Gastrocnemius medialis (tissue), 4 donors: Measurements from ENCODE around the gene RIMBP2. TPM values are rescaled to one million over a fixed set of nuclear protein-coding genes. Genes with fewer than 3 reads are reported as not detected.

Source experiments
- ATAC-seq, 2 donors: fragments of 150-250 bp; one replicate each; pipeline ENCODE4 v1.9.1; 2016
- DNase-seq, 2 donors: peaks; one replicate each; pipeline ENCODE4 v3.0.0-alpha.2; 2019
- H3K27ac ChIP-seq, 4 donors: fragments of 200-600 bp; sonication (generic); 1 replicate in 1 of 4; 2 replicates in 3 of 4; pipeline ENCODE4 v1.5.1; 2016 to 2018; ENCODE audit warnings: mild to moderate bottlenecking in 2 of 4, moderate library complexity in 1 of 4
- H3K27me3 ChIP-seq, 3 donors: fragments of 200-600 bp; sonication (generic) in 2 of 3; 1 replicate in 1 of 3; 2 replicates in 2 of 3; pipeline versions ENCODE4 v1.5.1 to v1.6.0; 2016 to 2019; ENCODE audit warnings: mild to moderate bottlenecking in 1 of 3, moderate library complexity in 1 of 3
- H3K36me3 ChIP-seq, 2 donors: fragments of 200-600 bp; sonication (generic) in 1 of 2; one replicate each; pipeline ENCODE4 v1.5.1; 2017 to 2018
- H3K4me1 ChIP-seq, 2 donors: fragments of 200-600 bp; sonication (generic) in 1 of 2; one replicate each; pipeline ENCODE4 v1.5.1; 2016 to 2017; ENCODE audit warnings: mild to moderate bottlenecking in 2 of 2
- H3K4me3 ChIP-seq, 4 donors: fragments of 200-600 bp; sonication (generic) in 3 of 4; 1 replicate in 1 of 4; 2 replicates in 3 of 4; pipeline ENCODE4 v1.5.1; 2016 to 2019; ENCODE audit warnings: mild to moderate bottlenecking in 2 of 4
- H3K9me3 ChIP-seq, 3 donors: fragments of 200-600 bp; sonication (generic) in 2 of 3; 1 replicate in 1 of 3; 2 replicates in 2 of 3; pipeline ENCODE4 v1.5.1; 2016 to 2019
- POLR2A ChIP-seq, 2 donors: fragments of 450-650 bp; IDR thresholded peaks; one replicate each; pipeline ENCODE4 v1.6.1; 2017; ENCODE audit warnings: antibody characterized with exemption in 2 of 2, mild to moderate bottlenecking in 2 of 2, moderate library complexity in 2 of 2
- in situ Hi-C, 4 donors: fragments of 200-750 bp; cut with MboI; loops; one replicate each; pipeline versions ENCODE4 v1.15.0 to v1.8.0; 2017; ENCODE audit warnings: low sequenced_read_pairs in 4 of 4
- intact Hi-C: fragments of 100-400 bp; cut with DNase I; formaldehyde crosslinking; loops from one replicate; pipeline ENCODE4 v1.15.1; 2023; ENCODE audit warnings: low total_unique reads
- total RNA-seq, 4 donors: library from RNA; depleted of rRNA; stranded (reverse); fragments of >200 nt; gene quantifications; one replicate each; pipeline versions ENCODE4 v1.1.0 to v1.2.3, GENCODE V29; 2016
- TF ChIP-seq, protein P1 (sequence below), 5 experiments: fragments of 450-650 bp in 3 of 5; fragments of 200-600 bp in 2 of 5; sonication (generic) in 2 of 5; IDR thresholded peaks in 4 of 5; conservative IDR thresholded peaks in 1 of 5; 1 replicate in 4 of 5; 2 replicates in 1 of 5; pipeline ENCODE4 v1.5.1; 2016 to 2019; ENCODE audit warnings: antibody characterized with exemption in 5 of 5, mild to moderate bottlenecking in 3 of 5, moderate library complexity in 3 of 5

Gene RIMBP2
- total RNA-seq, 4 donors from 2014 or later: 0.76 to 2.2 (median 1.2) TPM; not detected in 1

DNA sequence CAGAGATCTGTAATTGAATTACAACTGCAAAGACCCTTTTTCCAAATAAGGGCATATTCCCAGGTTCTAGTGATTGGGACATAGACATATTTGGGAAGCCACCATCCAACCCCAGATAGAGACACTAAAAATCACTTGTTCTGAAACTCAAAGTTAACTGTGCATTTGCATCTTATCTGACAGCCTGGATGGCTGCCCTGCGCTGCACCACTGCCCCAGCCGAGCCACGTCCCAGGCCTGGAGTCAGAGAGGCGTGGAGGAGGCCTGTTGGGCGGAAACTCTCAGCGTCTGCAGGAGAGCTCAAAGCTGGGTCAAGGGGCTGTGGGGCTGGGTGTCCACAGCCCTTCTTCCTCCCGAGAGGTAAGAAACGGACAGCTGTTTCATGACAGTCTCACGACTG, 124.4 kb downstream of the RIMBP2 start:
- in situ Hi-C loops (no loop called here), intact Hi-C loops (no loop called here)
- no peaks in the 10 kb centered on the region for H3K9me3 ChIP-seq
- H3K4me1 ChIP-seq: no peaks in the 10 kb centered on the region
- DNase-seq (no peak), ATAC-seq (no peak)
- H3K4me3 ChIP-seq: no peak overlapping the region
- no peaks in the 10 kb centered on the region for H3K36me3 ChIP-seq
- TF ChIP-seq, protein P1, sequence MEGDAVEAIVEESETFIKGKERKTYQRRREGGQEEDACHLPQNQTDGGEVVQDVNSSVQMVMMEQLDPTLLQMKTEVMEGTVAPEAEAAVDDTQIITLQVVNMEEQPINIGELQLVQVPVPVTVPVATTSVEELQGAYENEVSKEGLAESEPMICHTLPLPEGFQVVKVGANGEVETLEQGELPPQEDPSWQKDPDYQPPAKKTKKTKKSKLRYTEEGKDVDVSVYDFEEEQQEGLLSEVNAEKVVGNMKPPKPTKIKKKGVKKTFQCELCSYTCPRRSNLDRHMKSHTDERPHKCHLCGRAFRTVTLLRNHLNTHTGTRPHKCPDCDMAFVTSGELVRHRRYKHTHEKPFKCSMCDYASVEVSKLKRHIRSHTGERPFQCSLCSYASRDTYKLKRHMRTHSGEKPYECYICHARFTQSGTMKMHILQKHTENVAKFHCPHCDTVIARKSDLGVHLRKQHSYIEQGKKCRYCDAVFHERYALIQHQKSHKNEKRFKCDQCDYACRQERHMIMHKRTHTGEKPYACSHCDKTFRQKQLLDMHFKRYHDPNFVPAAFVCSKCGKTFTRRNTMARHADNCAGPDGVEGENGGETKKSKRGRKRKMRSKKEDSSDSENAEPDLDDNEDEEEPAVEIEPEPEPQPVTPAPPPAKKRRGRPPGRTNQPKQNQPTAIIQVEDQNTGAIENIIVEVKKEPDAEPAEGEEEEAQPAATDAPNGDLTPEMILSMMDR (IDR thresholded peaks at IDR 0.05 in 4 of 5, conservative IDR thresholded peaks at IDR 0.05 in 1 of 5): no peak
- no peak for TF ChIP-seq POLR2A (IDR thresholded peaks at IDR 0.05)
- H3K27me3 ChIP-seq: no peaks in the 10 kb centered on the region
- H3K27ac ChIP-seq: no peak overlapping the region

DNA sequence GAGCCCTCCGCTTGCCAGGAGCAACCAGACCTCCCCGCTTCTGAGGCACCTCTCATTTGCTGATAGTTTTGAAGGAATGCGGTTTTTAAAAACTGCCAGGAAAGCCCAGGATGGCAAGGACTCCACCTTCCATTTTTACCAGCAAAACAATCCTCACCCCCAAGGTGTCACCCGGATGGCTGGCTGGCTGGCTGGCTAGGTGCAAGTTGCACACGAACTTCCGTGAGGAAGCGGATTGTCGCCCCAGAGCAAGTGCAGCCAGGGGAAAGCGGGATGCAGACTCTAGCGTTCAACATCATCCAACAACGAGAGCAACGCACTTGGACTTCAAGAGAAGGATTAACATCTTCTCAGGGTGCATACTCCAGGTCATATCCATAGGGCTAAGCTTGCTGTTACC, 125.4 kb downstream of the RIMBP2 start:
- Histone ChIP-seq H3K4me3 (no peak overlapping the region), H3K36me3 (no peaks in the 10 kb centered on the region), H3K27ac (no peak overlapping the region), H3K9me3 (no peaks in the 10 kb centered on the region), H3K4me1 (no peaks in the 10 kb centered on the region), H3K27me3 (no peaks in the 10 kb centered on the region)
- no peak for DNase-seq
- intact Hi-C loops (no loop called here), in situ Hi-C loops (no loop called here)
- ATAC-seq: no peak
- TF ChIP-seq, protein P1 (IDR thresholded peaks at IDR 0.05 in 4 of 5, conservative IDR thresholded peaks at IDR 0.05 in 1 of 5): no peak
- TF ChIP-seq POLR2A (IDR thresholded peaks at IDR 0.05): no peak

DNA sequence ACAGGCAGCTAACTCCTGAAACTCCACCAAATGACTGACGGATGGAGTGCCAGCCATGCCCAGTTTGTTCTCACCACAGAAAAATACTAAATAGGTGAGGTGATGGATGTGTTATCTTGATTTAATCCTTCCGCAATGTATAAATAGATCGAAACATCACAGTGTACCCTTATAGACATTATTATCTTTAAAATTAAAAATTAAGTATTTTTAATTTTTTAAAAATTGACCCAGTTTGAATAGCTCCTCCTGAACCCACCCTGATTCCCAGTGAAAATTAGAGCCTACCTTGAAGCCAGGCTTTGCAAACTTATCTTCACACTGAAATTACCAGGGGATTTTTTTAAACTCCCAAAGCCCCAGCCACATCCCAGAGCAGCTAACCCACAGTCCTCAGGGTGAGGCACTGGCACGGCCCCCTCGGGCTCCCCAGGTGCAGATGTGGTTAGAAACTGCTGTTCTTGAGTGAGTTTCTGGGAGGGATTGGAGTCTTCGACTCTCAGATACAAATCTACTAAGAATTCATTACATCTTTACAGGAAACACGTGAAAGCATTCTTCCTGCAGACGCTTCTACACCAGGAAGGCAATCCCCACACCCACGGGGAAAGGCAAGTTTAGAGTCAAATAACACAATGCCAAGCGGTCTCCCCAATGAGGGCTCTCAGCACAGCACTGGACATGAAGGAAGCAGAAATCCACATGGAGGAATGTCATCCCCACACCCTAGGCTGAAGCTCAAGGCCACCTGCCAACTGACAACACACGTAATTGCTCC, 126.4 kb downstream of the RIMBP2 start:
- H3K4me3 ChIP-seq: no peak overlapping the region
- in situ Hi-C loops (no loop called here), intact Hi-C loops (no loop called here)
- no peaks in the 10 kb centered on the region for H3K36me3 ChIP-seq
- DNase-seq: no peak
- H3K27me3 ChIP-seq: no peaks in the 10 kb centered on the region
- H3K27ac ChIP-seq: no peak overlapping the region
- no peaks in the 10 kb centered on the region for H3K4me1 ChIP-seq
- no peaks in the 10 kb centered on the region for H3K9me3 ChIP-seq
- no peak for ATAC-seq
- no peak for TF ChIP-seq POLR2A (IDR thresholded peaks at IDR 0.05)
- TF ChIP-seq, protein P1 (IDR thresholded peaks at IDR 0.05 in 4 of 5, conservative IDR thresholded peaks at IDR 0.05 in 1 of 5): no peak

DNA sequence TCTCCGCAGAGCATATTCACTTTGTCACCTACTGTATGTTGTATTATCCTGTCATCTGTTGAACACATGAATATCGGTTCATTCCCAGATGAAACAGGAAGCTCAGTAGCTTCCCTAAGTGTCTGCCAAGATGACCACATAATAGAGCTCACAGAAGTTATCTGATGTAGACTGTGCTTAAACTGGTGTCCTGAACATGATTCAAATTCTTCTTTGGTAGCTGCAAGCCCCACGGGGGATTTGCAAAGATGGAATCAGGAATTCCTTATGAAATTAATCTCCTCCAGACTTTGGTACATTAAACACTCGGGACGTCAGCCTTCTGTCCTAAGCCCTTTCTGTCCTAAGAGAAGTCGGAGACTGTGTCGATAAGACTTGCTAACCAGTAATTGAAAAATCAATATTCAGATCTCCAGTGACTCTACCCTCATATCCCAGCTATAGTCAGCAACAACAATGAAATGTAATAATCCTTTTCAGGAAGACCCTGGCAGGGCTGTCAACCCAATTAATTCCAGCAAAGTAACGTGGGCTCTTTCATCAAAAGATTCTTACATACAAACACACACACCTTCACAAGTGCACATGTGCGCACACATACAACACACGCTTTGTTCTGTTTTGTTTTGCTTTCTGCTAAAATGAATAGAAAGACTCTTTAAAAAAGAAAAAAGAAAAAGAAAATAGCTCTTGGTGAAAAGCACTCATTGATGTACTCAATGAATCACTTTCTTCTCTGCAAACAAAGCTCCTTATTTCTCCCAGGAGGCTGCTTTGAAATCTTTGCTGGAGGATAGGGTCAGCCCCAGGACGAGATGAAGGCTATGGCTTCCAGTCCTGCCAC, 127.2 kb downstream of the RIMBP2 start:
- TF ChIP-seq POLR2A (IDR thresholded peaks at IDR 0.05): no peak
- TF ChIP-seq, protein P1 (IDR thresholded peaks at IDR 0.05 in 4 of 5, conservative IDR thresholded peaks at IDR 0.05 in 1 of 5): no peak
- Histone ChIP-seq H3K9me3 (no peaks in the 10 kb centered on the region), H3K4me3 (no peak overlapping the region), H3K36me3 (no peaks in the 10 kb centered on the region), H3K27ac (no peak overlapping the region), H3K27me3 (no peaks in the 10 kb centered on the region), H3K4me1 (no peaks in the 10 kb centered on the region)
- ATAC-seq (no peak), DNase-seq (no peak)
- intact Hi-C loops (no loop called here), in situ Hi-C loops (no loop called here)
